Vagina (tissue), 2 donors: ENCODE measurements around the gene RAB8B. TPM values are rescaled to one million over a fixed set of nuclear protein-coding genes. Genes with fewer than 3 reads are reported as not detected.
A peak's percentile ranks its signal among the peaks of the same experiment; 100 is the strongest.

Source experiments
- DNase-seq, 2 donors: peaks; one replicate each; pipeline ENCODE4 v3.0.0-alpha.2; 2017; ENCODE audit errors: extremely low spot score in 2 of 2
- H3K27ac ChIP-seq: fragments of 200-600 bp; sonication (generic); one replicate; pipeline ENCODE4 v1.5.1; 2019
- H3K27me3 ChIP-seq: fragments of 200-600 bp; sonication (generic); one replicate; pipeline ENCODE4 v1.5.1; 2019
- H3K36me3 ChIP-seq, 2 donors: fragments of 200-600 bp; sonication (generic); one replicate each; pipeline ENCODE4 v1.5.1; 2017 to 2019
- H3K4me1 ChIP-seq: fragments of 200-600 bp; sonication (generic); one replicate; pipeline ENCODE4 v1.5.1; 2019
- H3K4me3 ChIP-seq, 2 donors: fragments of 200-600 bp; sonication (generic); 1 replicate in 1 of 2; 2 replicates in 1 of 2; pipeline ENCODE4 v1.5.1; 2016 to 2019
- H3K9me3 ChIP-seq: fragments of 200-600 bp; sonication (generic); one replicate; pipeline ENCODE4 v1.5.1; 2019
- CTCF ChIP-seq, 3 experiments: fragments of 450-650 bp in 2 of 3; fragments of 200-600 bp in 1 of 3; sonication (generic) in 1 of 3; IDR thresholded peaks; one replicate each; pipeline ENCODE4 v1.5.1; 2017 to 2019; ENCODE audit warnings: antibody characterized with exemption in 3 of 3, mild to moderate bottlenecking in 2 of 3, moderate library complexity in 2 of 3
- POLR2A ChIP-seq, 2 donors: fragments of 450-650 bp; IDR thresholded peaks; one replicate each; pipeline ENCODE4 v1.6.1; 2017; ENCODE audit warnings: antibody characterized with exemption in 2 of 2, mild to moderate bottlenecking in 2 of 2, moderate library complexity in 2 of 2
- POLR2AphosphoS5 ChIP-seq, 2 donors: sonication (generic); formaldehyde crosslinking; IDR thresholded peaks; one replicate each; pipeline ENCODE4 v1.9.0; 2017; ENCODE audit warnings: antibody characterized with exemption in 2 of 2, mild to moderate bottlenecking in 2 of 2, low read depth in 1 of 2; ENCODE audit not compliant: insufficient read depth in 1 of 2
- intact Hi-C: fragments of 100-400 bp; cut with DNase I; formaldehyde crosslinking; loops from one replicate; pipeline ENCODE4 v1.15.1; 2023
- total RNA-seq: library from RNA; depleted of rRNA; stranded (reverse); fragments of >200 nt; gene quantifications from one replicate; pipeline ENCODE4 v1.2.3, GENCODE V29; 2016

RAB8B gene
- total RNA-seq, 1 donor from 2014 or later, result 29.5 TPM

GRCh38 chr15:63188247-63188925, 1.0 kb upstream of the RAB8B start:
- no peak for DNase-seq
- Histone ChIP-seq H3K9me3 (no peaks in the 10 kb centered on the region), H3K4me1 (peaks cover 27% of the 10 kb centered on the region), H3K27ac (peak overlapping the region; percentile 84), H3K27me3 (no peaks in the 10 kb centered on the region), H3K36me3 (no peaks in the 10 kb centered on the region), H3K4me3 (peak overlapping the region; percentile 67 to 89)
- intact Hi-C loops, result no loop called here
- TF ChIP-seq CTCF (IDR thresholded peaks at IDR 0.05) (no peak), POLR2AphosphoS5 (IDR thresholded peaks at IDR 0.05; ENCODE audit: insufficient read depth in 1 of 2, low read depth in 1 of 2) (no peak), POLR2A (IDR thresholded peaks at IDR 0.05) (no peak)

GRCh38 chr15:63189941-63190768, 749 bp downstream of the RAB8B start:
- Histone ChIP-seq H3K4me1 (peaks cover 45% of the 10 kb centered on the region), H3K9me3 (no peaks in the 10 kb centered on the region), H3K27me3 (no peaks in the 10 kb centered on the region), H3K27ac (peak overlapping the region; percentile 84), H3K4me3 (peak overlapping the region; percentile 67 to 89), H3K36me3 (no peaks in the 10 kb centered on the region)
- no peak for DNase-seq
- TF ChIP-seq POLR2A (IDR thresholded peaks at IDR 0.05) (no peak), POLR2AphosphoS5 (IDR thresholded peaks at IDR 0.05; ENCODE audit: insufficient read depth in 1 of 2, low read depth in 1 of 2) (no peak), CTCF (IDR thresholded peaks at IDR 0.05) (no peak)
- intact Hi-C loops, result loop anchor here (5.0 to 10.0 kb wide), 2 partner anchors 55 to 87 kb away; partner anchors contain the start of gene APH1B

GRCh38 chr15:63190769-63191649, 1.6 kb downstream of the RAB8B start:
- intact Hi-C loops, result loop anchor here (5.0 to 10.0 kb wide), 2 partner anchors 54 to 86 kb away; partner anchors contain the start of gene APH1B

GRCh38 chr15:63191895-63192618, 2.7 kb downstream of the RAB8B start:
- Histone ChIP-seq H3K27ac (no peak overlapping the region), H3K4me1 (peaks cover 58% of the 10 kb centered on the region), H3K9me3 (no peaks in the 10 kb centered on the region), H3K27me3 (no peaks in the 10 kb centered on the region), H3K36me3 (no peaks in the 10 kb centered on the region), H3K4me3 (no peak overlapping the region)
- TF ChIP-seq CTCF (IDR thresholded peaks at IDR 0.05) (no peak), POLR2A (IDR thresholded peaks at IDR 0.05) (no peak), POLR2AphosphoS5 (IDR thresholded peaks at IDR 0.05; ENCODE audit: insufficient read depth in 1 of 2, low read depth in 1 of 2) (no peak)
- intact Hi-C loops, result loop anchor here (5.0 to 10.0 kb wide), 2 partner anchors 53 to 85 kb away; partner anchors contain the start of gene APH1B
- no peak for DNase-seq

More at GRCh38 chr15:63190769-63191649, 1.6 kb downstream of the RAB8B start:
- no peaks in the 10 kb centered on the region for H3K9me3 ChIP-seq
- H3K27ac ChIP-seq, result peak overlapping the region; percentile 84
- no peaks in the 10 kb centered on the region for H3K36me3 ChIP-seq
- H3K4me1 ChIP-seq, result peaks cover 53% of the 10 kb centered on the region
- TF ChIP-seq POLR2AphosphoS5 (IDR thresholded peaks at IDR 0.05; ENCODE audit: insufficient read depth in 1 of 2, low read depth in 1 of 2) (peak in 1 of 2 donors; percentile 8), POLR2A (IDR thresholded peaks at IDR 0.05) (no peak)
- H3K27me3 ChIP-seq, result no peaks in the 10 kb centered on the region
- H3K4me3 ChIP-seq, result peak overlapping the region; percentile 67 to 89
- no peak for DNase-seq
